ENCODE results near the gene MRPS27.

The MRPS27 gene

DNA sequence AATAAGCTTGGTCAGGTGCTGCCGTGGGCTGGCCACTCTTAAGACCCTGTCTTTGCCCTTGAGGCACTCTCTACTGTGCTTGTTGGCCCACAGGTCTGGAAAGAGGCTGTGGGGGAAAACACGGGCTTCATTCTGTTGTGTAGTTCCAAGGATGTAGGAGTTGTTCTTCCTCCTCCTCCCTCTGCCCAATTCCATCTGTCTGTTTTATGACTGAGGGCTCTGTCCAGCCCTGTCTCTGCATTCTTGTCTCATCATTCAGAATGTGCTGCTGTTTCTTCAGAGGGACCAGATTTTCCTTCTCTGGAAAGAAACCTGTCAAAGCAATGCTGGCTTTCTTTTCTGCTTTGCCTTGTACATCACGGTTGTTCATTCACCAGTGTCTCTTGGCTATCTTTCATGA lies 128.6 kb downstream of the MRPS27 start:
- Histone ChIP-seq H3F3A (ENCODE audit: control insufficient read depth, insufficient read depth) (no peaks in the 10 kb centered on the region), H3K36me3 (ENCODE audit: control insufficient read depth, low read length) (no peaks in the 10 kb centered on the region), H3K27me3 (ENCODE audit: control insufficient read depth, low read length) (peaks cover 27% of the 10 kb centered on the region), H3K4me2 (ENCODE audit: low read length) (no peak overlapping the region), H3K4me1 (ENCODE audit: control insufficient read depth, low read length) (peaks cover 11% of the 10 kb centered on the region), H3K79me2 (ENCODE audit: control insufficient read depth, low read length) (no peaks in the 10 kb centered on the region), H3K27ac (ENCODE audit: low read depth, low read length) (no peak overlapping the region), H3K9me2 (replicated peaks; ENCODE audit: control insufficient read depth, low read length) (no peaks in the 10 kb centered on the region), H3K9me3 (ENCODE audit: control insufficient read depth, insufficient read depth, low read length) (no peaks in the 10 kb centered on the region), H4K20me1 (ENCODE audit: control insufficient read depth, insufficient read depth, low read depth, low read length) (no peaks in the 10 kb centered on the region), H3K4me3 (ENCODE audit: low read length) (no peak overlapping the region)
- TF ChIP-seq, protein P1, sequence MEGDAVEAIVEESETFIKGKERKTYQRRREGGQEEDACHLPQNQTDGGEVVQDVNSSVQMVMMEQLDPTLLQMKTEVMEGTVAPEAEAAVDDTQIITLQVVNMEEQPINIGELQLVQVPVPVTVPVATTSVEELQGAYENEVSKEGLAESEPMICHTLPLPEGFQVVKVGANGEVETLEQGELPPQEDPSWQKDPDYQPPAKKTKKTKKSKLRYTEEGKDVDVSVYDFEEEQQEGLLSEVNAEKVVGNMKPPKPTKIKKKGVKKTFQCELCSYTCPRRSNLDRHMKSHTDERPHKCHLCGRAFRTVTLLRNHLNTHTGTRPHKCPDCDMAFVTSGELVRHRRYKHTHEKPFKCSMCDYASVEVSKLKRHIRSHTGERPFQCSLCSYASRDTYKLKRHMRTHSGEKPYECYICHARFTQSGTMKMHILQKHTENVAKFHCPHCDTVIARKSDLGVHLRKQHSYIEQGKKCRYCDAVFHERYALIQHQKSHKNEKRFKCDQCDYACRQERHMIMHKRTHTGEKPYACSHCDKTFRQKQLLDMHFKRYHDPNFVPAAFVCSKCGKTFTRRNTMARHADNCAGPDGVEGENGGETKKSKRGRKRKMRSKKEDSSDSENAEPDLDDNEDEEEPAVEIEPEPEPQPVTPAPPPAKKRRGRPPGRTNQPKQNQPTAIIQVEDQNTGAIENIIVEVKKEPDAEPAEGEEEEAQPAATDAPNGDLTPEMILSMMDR (IDR thresholded peaks at IDR 0.05; ENCODE audit: low read depth, low read length, poor library complexity, severe bottlenecking) = no peak
- no peak for TF ChIP-seq EZH2phosphoT487 (IDR thresholded peaks at IDR 0.05; ENCODE audit: borderline replicate concordance, low read length)

- Histone ChIP-seq H3K9me2 (replicated peaks; ENCODE audit: control insufficient read depth, low read length) (no peaks in the 10 kb centered on the region), H3F3A (ENCODE audit: control insufficient read depth, insufficient read depth) (no peaks in the 10 kb centered on the region), H3K9me3 (ENCODE audit: control insufficient read depth, insufficient read depth, low read length) (no peaks in the 10 kb centered on the region), H3K4me1 (ENCODE audit: control insufficient read depth, low read length) (no peaks in the 10 kb centered on the region), H3K36me3 (ENCODE audit: control insufficient read depth, low read length) (no peaks in the 10 kb centered on the region), H3K27me3 (ENCODE audit: control insufficient read depth, low read length) (peaks cover 19% of the 10 kb centered on the region), H4K20me1 (ENCODE audit: control insufficient read depth, insufficient read depth, low read depth, low read length) (no peaks in the 10 kb centered on the region), H3K4me2 (ENCODE audit: low read length) (no peak overlapping the region), H3K4me3 (ENCODE audit: low read length) (no peak overlapping the region), H3K27ac (ENCODE audit: low read depth, low read length) (no peak overlapping the region), H3K79me2 (ENCODE audit: control insufficient read depth, low read length) (no peaks in the 10 kb centered on the region)
- no peak for TF ChIP-seq EZH2phosphoT487 (IDR thresholded peaks at IDR 0.05; ENCODE audit: borderline replicate concordance, low read length)
- TF ChIP-seq, protein P1 (IDR thresholded peaks at IDR 0.05; ENCODE audit: low read depth, low read length, poor library complexity, severe bottlenecking) = no peak
These were observed 130.9 kb downstream of the MRPS27 start for GRCh38 chr5:72189146-72189545.

DNA sequence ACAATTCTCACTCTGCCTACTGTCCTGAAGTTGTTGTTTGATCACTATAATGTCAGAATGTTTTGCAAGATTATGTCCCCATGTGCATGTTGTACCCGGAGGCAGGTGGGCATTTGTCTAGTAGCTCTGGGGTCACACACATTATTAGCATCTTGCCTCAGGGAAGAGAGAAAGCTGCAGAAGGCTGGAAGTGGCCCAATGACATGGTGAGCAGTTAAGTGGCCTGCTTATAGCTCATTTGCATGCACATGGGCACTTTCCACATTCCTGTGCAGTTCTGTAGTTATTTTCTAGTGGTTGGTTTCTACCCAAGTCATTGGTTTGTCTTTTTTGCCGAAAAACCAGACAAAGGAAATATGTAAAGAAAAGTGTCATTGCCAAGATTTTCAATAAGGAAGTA lies 131.9 kb downstream of the MRPS27 start:
- no peaks in the 10 kb centered on the region for H3K4me1 ChIP-seq (ENCODE audit: control insufficient read depth, low read length)
- H3K4me2 ChIP-seq (ENCODE audit: low read length) = no peak overlapping the region
- no peaks in the 10 kb centered on the region for H3K9me2 ChIP-seq (replicated peaks; ENCODE audit: control insufficient read depth, low read length)
- H3K36me3 ChIP-seq (ENCODE audit: control insufficient read depth, low read length) = no peaks in the 10 kb centered on the region
- TF ChIP-seq, protein P1 (IDR thresholded peaks at IDR 0.05; ENCODE audit: low read depth, low read length, poor library complexity, severe bottlenecking) = no peak
- no peak for TF ChIP-seq EZH2phosphoT487 (IDR thresholded peaks at IDR 0.05; ENCODE audit: borderline replicate concordance, low read length)
- no peak overlapping the region for H3K27ac ChIP-seq (ENCODE audit: low read depth, low read length)
- no peaks in the 10 kb centered on the region for H3F3A ChIP-seq (ENCODE audit: control insufficient read depth, insufficient read depth)
- H3K4me3 ChIP-seq (ENCODE audit: low read length) = no peak overlapping the region
- peaks cover 16% of the 10 kb centered on the region for H3K27me3 ChIP-seq (ENCODE audit: control insufficient read depth, low read length)
- no peaks in the 10 kb centered on the region for H4K20me1 ChIP-seq (ENCODE audit: control insufficient read depth, insufficient read depth, low read depth, low read length)
- H3K79me2 ChIP-seq (ENCODE audit: control insufficient read depth, low read length) = no peaks in the 10 kb centered on the region
- H3K9me3 ChIP-seq (ENCODE audit: control insufficient read depth, insufficient read depth, low read length) = no peaks in the 10 kb centered on the region

Data from DOHH2 (cell line).